HepG2 (cell line): ENCODE measurements around the gene CENATAC. TPM values are rescaled to one million over a fixed set of nuclear protein-coding genes. Genes with fewer than 3 reads are reported as not detected.

Experiments used
- ASH2L ChIP-seq: fragments of 300-600, 200-600 bp; sonication (generic); IDR thresholded peaks from 2 replicates; pipeline ENCODE4 v1.7.0; 2017; ENCODE audit warnings: low read depth, mild to moderate bottlenecking, moderate library complexity, mixed read lengths, low read length; ENCODE audit not compliant: insufficient read length
- KAT7 ChIP-seq: IDR thresholded peaks from 2 replicates; pipeline ENCODE4 v1.6.1; 2018; ENCODE audit warnings: borderline replicate concordance, missing compliant biosample characterization
- KDM3A ChIP-seq: IDR thresholded peaks from 2 replicates; pipeline ENCODE4 v1.6.1; 2018; ENCODE audit warnings: low read depth, missing compliant biosample characterization
- MAFF ChIP-seq: IDR thresholded peaks from 2 replicates; pipeline ENCODE4 v1.6.1; 2011; ENCODE audit warnings: low read depth, low read length, improper control_type of control experiment
- MTF2 ChIP-seq: sonication (generic); formaldehyde crosslinking; IDR thresholded peaks from 2 replicates; pipeline ENCODE4 v1.5.0; 2020; ENCODE audit warnings: missing genetic modification reagents, borderline replicate concordance
- MXI1 ChIP-seq: IDR thresholded peaks from 3 replicates; pipeline ENCODE4 v1.6.1; 2012; ENCODE audit warnings: low read depth, low read length, inconsistent platforms, borderline replicate concordance
- NR3C1 ChIP-seq: sonication (generic); formaldehyde crosslinking; IDR thresholded peaks from 2 replicates; pipeline ENCODE4 v1.4.0; 2020; ENCODE audit warnings: missing genetic modification reagents
- RNF2 ChIP-seq: fragments of 450-650 bp; conservative IDR thresholded peaks from 2 replicates; pipeline ENCODE4 v1.6.1; 2016; ENCODE audit warnings: low read depth
- SRF ChIP-seq: IDR thresholded peaks from 2 replicates; pipeline ENCODE4 v1.6.1; 2011; ENCODE audit warnings: mild to moderate bottlenecking, low read depth, low read length, moderate library complexity
- ZHX1 ChIP-seq: sonication (generic); formaldehyde crosslinking; IDR thresholded peaks from 2 replicates; pipeline ENCODE4 v1.8.1; 2022; ENCODE audit warnings: low read depth, mild to moderate bottlenecking, missing genetic modification reagents
- ZMAT5 ChIP-seq: sonication (generic); formaldehyde crosslinking; IDR thresholded peaks from 2 replicates; pipeline ENCODE4 v1.5.0; 2020; ENCODE audit warnings: mild to moderate bottlenecking, low read depth, missing genetic modification reagents, borderline replicate concordance
- ZNF160 ChIP-seq: sonication (generic); formaldehyde crosslinking; IDR thresholded peaks from 2 replicates; pipeline ENCODE4 v1.8.0; 2022; ENCODE audit warnings: mild to moderate bottlenecking, inconsistent platforms, missing genetic modification reagents
- ZNF326 ChIP-seq: sonication (generic); formaldehyde crosslinking; IDR thresholded peaks from 2 replicates; pipeline ENCODE4 v1.4.0; 2020; ENCODE audit warnings: missing genetic modification reagents, borderline replicate concordance
- ZNF335 ChIP-seq: sonication (generic); formaldehyde crosslinking; IDR thresholded peaks from 2 replicates; pipeline ENCODE4 v1.4.0; 2020; ENCODE audit warnings: missing genetic modification reagents
- ZNF383 ChIP-seq: sonication (generic); formaldehyde crosslinking; IDR thresholded peaks from 2 replicates; pipeline ENCODE4 v1.4.0; 2020; ENCODE audit warnings: missing genetic modification reagents, mild to moderate bottlenecking, borderline replicate concordance
- ZNF781 ChIP-seq: sonication (generic); formaldehyde crosslinking; IDR thresholded peaks from 2 replicates; pipeline ENCODE4 v1.5.1; 2020; ENCODE audit warnings: borderline replicate concordance, mild to moderate bottlenecking, missing genetic modification reagents; ENCODE audit errors: not compliant biosample characterization
- ZSCAN20 ChIP-seq: sonication (generic); formaldehyde crosslinking; IDR thresholded peaks from 2 replicates; pipeline ENCODE4 v1.4.0; 2020; ENCODE audit warnings: missing genetic modification reagents, mild to moderate bottlenecking, borderline replicate concordance
- ZSCAN5A ChIP-seq: sonication (generic); formaldehyde crosslinking; IDR thresholded peaks from 2 replicates; pipeline ENCODE4 v1.8.0; 2022; ENCODE audit warnings: mild to moderate bottlenecking, missing genetic modification reagents, borderline replicate concordance
- polyA plus RNA-seq, 8 experiments: library from polyadenylated mRNA; depleted of rRNA in 3 of 8; stranded (reverse) in 7 of 8; unstranded in 1 of 8; fragments of >200 nt; fragmentation: Illumina TruSeq in 4 of 8; extraction: Trizol in 4 of 8; gene quantifications; 2 replicates each; pipeline versions ENCODE4 v1.2.1 to v1.2.3, GENCODE V29; 2011 to 2016; ENCODE audit warnings: low read depth in 4 of 8, missing spikeins in 1 of 8, mixed read lengths in 1 of 8; ENCODE audit not compliant: insufficient read depth in 1 of 8
- total RNA-seq, 5 experiments: library from RNA; depleted of rRNA; stranded (reverse); fragments of >200 nt; fragmentation: Illumina TruSeq; extraction: Trizol; gene quantifications; 2 replicates each; pipeline ENCODE4 v1.2.3, GENCODE V29; 2016; ENCODE audit warnings: low read depth in 1 of 5
- TF ChIP-seq, protein P1 (sequence below): sonication (generic); formaldehyde crosslinking; IDR thresholded peaks from 2 replicates; pipeline ENCODE4 v1.5.1; 2020; ENCODE audit warnings: mild to moderate bottlenecking, moderate library complexity, missing genetic modification reagents

The CENATAC gene
- total and polyA plus RNA-seq, 2 of the 13 experiments (the other 11 are each of a cell fraction or from before 2014, with no cell fraction given), result 21.7 to 25.0 TPM

DNA sequence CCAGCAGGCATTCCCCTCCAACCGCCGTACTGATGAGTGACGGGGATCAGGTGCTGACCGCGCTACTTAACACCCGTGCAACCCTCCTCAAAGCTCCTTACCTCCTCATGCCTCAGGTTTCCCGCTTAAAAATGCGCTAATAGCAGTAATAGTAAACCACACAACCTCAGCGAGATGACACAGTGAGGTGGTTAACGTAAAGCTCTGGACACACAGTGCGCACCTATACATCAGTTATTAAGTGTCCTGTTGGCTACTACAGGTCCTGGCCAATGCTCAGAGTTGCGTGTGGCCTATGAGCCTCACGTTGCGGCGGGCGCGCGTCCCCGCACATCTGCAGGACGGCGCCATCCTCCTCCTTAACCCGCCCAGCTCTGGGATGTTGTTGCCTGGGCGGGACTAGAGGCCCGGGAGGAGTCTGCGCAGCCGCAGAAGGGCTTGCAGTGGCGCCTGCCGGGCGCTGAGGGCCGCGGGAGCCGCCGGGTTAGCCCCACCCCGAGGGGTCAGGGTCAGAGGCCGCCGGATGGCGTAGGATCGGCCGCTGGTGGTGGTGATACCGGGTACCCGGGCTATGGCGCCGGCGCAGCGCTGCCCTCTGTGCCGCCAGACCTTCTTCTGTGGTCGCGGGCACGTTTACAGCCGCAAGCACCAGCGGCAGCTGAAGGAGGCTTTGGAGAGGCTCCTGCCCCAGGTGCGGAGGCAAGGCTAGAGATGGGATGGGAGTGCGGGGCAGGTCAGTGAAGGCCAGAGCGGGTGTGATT lies at the start of gene CENATAC (continued):
- no peak for TF ChIP-seq ZSCAN20 (CRISPR knock-in tag)
- TF ChIP-seq ZMAT5 (CRISPR knock-in tag), result no peak
- peak; percentile 87; the same call in 1 of the 2 replicates for TF ChIP-seq KAT7 (CRISPR knock-in tag)
- peak; percentile 73; the same call in 1 of the 2 replicates for TF ChIP-seq ZNF160
- TF ChIP-seq MXI1, result peak; percentile 57; the same call in 1 of the 3 replicates
- TF ChIP-seq ASH2L, result peak; percentile 66
- TF ChIP-seq MTF2 (CRISPR knock-in tag), result no peak
- no peak for TF ChIP-seq ZNF326 (CRISPR knock-in tag)
- no peak for TF ChIP-seq ZSCAN5A
- TF ChIP-seq ZNF383, result no peak; the same call in 1 of the 2 replicates
- TF ChIP-seq, protein P1, sequence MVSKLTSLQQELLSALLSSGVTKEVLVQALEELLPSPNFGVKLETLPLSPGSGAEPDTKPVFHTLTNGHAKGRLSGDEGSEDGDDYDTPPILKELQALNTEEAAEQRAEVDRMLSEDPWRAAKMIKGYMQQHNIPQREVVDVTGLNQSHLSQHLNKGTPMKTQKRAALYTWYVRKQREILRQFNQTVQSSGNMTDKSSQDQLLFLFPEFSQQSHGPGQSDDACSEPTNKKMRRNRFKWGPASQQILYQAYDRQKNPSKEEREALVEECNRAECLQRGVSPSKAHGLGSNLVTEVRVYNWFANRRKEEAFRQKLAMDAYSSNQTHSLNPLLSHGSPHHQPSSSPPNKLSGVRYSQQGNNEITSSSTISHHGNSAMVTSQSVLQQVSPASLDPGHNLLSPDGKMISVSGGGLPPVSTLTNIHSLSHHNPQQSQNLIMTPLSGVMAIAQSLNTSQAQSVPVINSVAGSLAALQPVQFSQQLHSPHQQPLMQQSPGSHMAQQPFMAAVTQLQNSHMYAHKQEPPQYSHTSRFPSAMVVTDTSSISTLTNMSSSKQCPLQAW, result peak; percentile 79; the same call in 1 of the 2 replicates
- TF ChIP-seq ZNF335 (CRISPR knock-in tag), result no peak; the same call in 1 of the 2 replicates
- TF ChIP-seq KDM3A (CRISPR knock-in tag), result peak; percentile 50; the same call in 1 of the 2 replicates
- peak; percentile 64; the same call in 1 of the 2 replicates for TF ChIP-seq RNF2
- TF ChIP-seq MAFF, result no peak
- TF ChIP-seq ZNF781 (CRISPR knock-in tag), result peak; percentile 50
- no peak for TF ChIP-seq SRF
- peak; percentile 34; the same call in 1 of the 2 replicates for TF ChIP-seq ZHX1 (CRISPR knock-in tag)
- TF ChIP-seq NR3C1 (CRISPR knock-in tag), result no peak
